Ascending aorta (tissue), 2 donors: ENCODE data around the gene SLC13A2. TPM values are rescaled to one million over a fixed set of nuclear protein-coding genes. Genes with fewer than 3 reads are reported as not detected.

Experiments
- DNase-seq, 2 donors: peaks; one replicate each; pipeline ENCODE4 v3.0.0-alpha.2; 2019; ENCODE audit warnings: low spot score in 2 of 2
- H3K27ac ChIP-seq, 2 donors: fragments of 200-600 bp; sonication (generic); one replicate each; pipeline ENCODE4 v1.5.1; 2016 to 2017; ENCODE audit warnings: mild to moderate bottlenecking in 1 of 2
- H3K27me3 ChIP-seq: fragments of 200-600 bp; sonication (generic); one replicate; pipeline ENCODE4 v1.5.1; 2017
- H3K36me3 ChIP-seq, 2 donors: fragments of 200-600 bp; sonication (generic); one replicate each; pipeline ENCODE4 v1.5.1; 2016
- H3K4me1 ChIP-seq, 2 donors: fragments of 200-600 bp; sonication (generic); one replicate each; pipeline ENCODE4 v1.5.1; 2016 to 2017; ENCODE audit warnings: mild to moderate bottlenecking in 1 of 2
- H3K4me3 ChIP-seq, 2 donors: fragments of 200-600 bp; sonication (generic); one replicate each; pipeline ENCODE4 v1.5.1; 2016 to 2017; ENCODE audit warnings: mild to moderate bottlenecking in 1 of 2
- H3K9me3 ChIP-seq, 2 donors: fragments of 200-600 bp; sonication (generic); one replicate each; pipeline ENCODE4 v1.5.1; 2016
- intact Hi-C: fragments of 100-400 bp; cut with DNase I; formaldehyde crosslinking; loops from one replicate; pipeline ENCODE4 v1.15.1; 2023
- total RNA-seq: library from RNA; depleted of rRNA; stranded (reverse); fragments of >200 nt; gene quantifications from one replicate; pipeline ENCODE4 v1.1.0, GENCODE V29; 2016
- TF ChIP-seq, protein P1 (sequence below), 3 experiments: fragments of 200-600 bp in 2 of 3; fragments of 450-650 bp in 1 of 3; sonication (generic) in 2 of 3; IDR thresholded peaks; one replicate each; pipeline ENCODE4 v1.5.1; 2016 to 2019; ENCODE audit warnings: antibody characterized with exemption in 3 of 3, mild to moderate bottlenecking in 1 of 3, moderate library complexity in 1 of 3

SLC13A2 gene
- total RNA-seq, 1 donor from 2014 or later = not detected

- DNase-seq = no peak
- no peak overlapping the region for H3K4me3 ChIP-seq
- no peaks in the 10 kb centered on the region for H3K36me3 ChIP-seq
- TF ChIP-seq, protein P1, sequence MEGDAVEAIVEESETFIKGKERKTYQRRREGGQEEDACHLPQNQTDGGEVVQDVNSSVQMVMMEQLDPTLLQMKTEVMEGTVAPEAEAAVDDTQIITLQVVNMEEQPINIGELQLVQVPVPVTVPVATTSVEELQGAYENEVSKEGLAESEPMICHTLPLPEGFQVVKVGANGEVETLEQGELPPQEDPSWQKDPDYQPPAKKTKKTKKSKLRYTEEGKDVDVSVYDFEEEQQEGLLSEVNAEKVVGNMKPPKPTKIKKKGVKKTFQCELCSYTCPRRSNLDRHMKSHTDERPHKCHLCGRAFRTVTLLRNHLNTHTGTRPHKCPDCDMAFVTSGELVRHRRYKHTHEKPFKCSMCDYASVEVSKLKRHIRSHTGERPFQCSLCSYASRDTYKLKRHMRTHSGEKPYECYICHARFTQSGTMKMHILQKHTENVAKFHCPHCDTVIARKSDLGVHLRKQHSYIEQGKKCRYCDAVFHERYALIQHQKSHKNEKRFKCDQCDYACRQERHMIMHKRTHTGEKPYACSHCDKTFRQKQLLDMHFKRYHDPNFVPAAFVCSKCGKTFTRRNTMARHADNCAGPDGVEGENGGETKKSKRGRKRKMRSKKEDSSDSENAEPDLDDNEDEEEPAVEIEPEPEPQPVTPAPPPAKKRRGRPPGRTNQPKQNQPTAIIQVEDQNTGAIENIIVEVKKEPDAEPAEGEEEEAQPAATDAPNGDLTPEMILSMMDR (IDR thresholded peaks at IDR 0.05) = no peak
- H3K27me3 ChIP-seq = no peaks in the 10 kb centered on the region
- no peaks in the 10 kb centered on the region for H3K9me3 ChIP-seq
- intact Hi-C loops = no loop called here
- H3K27ac ChIP-seq = no peak overlapping the region
- no peaks in the 10 kb centered on the region for H3K4me1 ChIP-seq
These were observed 25.9 kb downstream of the SLC13A2 start for GRCh38 chr17:28499364-28499664.

- Histone ChIP-seq H3K4me3 (no peak overlapping the region), H3K27ac (no peak overlapping the region), H3K27me3 (no peaks in the 10 kb centered on the region), H3K9me3 (no peaks in the 10 kb centered on the region), H3K36me3 (no peaks in the 10 kb centered on the region), H3K4me1 (no peaks in the 10 kb centered on the region)
- intact Hi-C loops = no loop called here
- DNase-seq = no peak
- TF ChIP-seq, protein P1 (IDR thresholded peaks at IDR 0.05) = no peak
These were observed 26.4 kb downstream of the SLC13A2 start for GRCh38 chr17:28499684-28500357.

- TF ChIP-seq, protein P1 (IDR thresholded peaks at IDR 0.05) = no peak
- Histone ChIP-seq H3K36me3 (no peaks in the 10 kb centered on the region), H3K4me3 (no peak overlapping the region), H3K27me3 (no peaks in the 10 kb centered on the region), H3K9me3 (no peaks in the 10 kb centered on the region), H3K4me1 (no peaks in the 10 kb centered on the region), H3K27ac (no peak overlapping the region)
- DNase-seq = no peak
- intact Hi-C loops = no loop called here
These were observed 27.4 kb downstream of the SLC13A2 start for GRCh38 chr17:28500712-28501379.

DNA sequence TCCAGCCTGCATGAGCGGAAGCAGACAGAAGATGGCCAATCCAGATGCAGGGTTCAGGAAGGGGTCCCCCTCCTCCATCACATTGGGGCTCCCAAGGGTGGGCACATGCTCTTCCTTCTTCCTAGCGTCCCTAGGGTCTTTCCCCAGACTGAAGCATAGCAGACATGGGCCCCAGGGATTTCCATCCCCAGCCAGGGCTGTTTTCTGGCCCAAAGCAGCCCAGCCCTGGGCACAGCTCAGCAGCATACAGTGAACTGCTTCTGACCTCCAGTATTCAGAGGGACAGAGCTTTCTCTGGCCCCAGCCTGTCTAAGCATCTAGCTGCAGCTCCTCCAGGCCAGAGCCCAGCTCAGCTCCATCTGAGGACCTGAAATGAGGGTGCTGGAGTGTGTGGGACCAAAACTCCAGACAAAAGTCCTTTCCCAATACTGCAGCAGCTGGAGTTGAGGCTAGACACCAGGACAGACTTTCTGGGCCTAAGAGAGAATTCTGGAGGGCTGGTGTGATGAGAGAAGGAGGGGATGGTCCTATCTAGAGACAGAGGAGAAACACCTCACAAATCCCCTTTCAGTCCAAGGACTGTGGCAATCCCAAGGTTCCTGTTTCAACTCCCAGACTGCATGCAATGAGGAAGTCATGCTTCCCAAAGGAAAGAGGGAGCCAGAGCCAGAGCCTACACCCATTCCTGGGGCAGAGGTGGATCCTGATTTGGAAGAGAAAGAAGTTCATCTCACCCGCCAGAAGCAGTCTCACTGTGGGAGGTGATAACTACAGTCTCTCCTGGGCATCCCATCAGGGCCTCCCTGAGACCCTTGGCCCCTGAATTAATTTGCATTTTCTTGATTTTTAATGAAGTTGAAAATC is 28.2 kb downstream of the SLC13A2 start:
- Histone ChIP-seq H3K27me3 (no peaks in the 10 kb centered on the region), H3K27ac (no peak overlapping the region), H3K9me3 (no peaks in the 10 kb centered on the region), H3K4me3 (no peak overlapping the region), H3K4me1 (no peaks in the 10 kb centered on the region), H3K36me3 (no peaks in the 10 kb centered on the region)
- intact Hi-C loops = no loop called here
- DNase-seq = no peak
- TF ChIP-seq, protein P1 (IDR thresholded peaks at IDR 0.05) = no peak

DNA sequence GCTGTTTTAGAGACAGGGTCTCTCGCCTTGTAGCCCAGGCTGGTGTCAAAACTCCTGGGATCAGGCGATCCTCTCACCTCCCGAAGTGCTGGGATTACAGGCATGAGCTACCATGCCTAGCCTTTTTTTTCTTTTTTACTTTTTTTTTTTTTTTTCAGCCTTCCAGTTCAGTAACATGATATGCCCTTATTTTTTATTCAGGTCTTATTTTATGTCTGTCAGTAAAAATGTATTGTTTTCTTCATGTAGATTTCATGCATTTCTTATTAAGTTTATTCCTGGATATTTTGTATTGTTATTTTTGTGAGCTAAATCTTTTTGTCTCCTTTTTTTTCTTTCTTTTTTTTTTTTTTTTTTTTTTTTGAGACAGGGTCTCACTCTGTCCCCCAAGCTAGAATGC is 30.0 kb downstream of the SLC13A2 start:
- Histone ChIP-seq H3K9me3 (no peaks in the 10 kb centered on the region), H3K27me3 (no peaks in the 10 kb centered on the region), H3K27ac (no peak overlapping the region), H3K4me3 (no peak overlapping the region), H3K4me1 (no peaks in the 10 kb centered on the region), H3K36me3 (no peaks in the 10 kb centered on the region)
- TF ChIP-seq, protein P1 (IDR thresholded peaks at IDR 0.05) = no peak
- intact Hi-C loops = no loop called here
- no peak for DNase-seq
